Neural progenitor cell (in vitro differentiated cells): ENCODE results near the gene SERGEF.

Source experiments
- EZH2phosphoT487 ChIP-seq: fragments of 200-600 bp; sonication (generic); IDR thresholded peaks from 2 replicates; pipeline ENCODE4 v1.6.1; 2017; ENCODE audit warnings: antibody characterized with exemption
- TF ChIP-seq, protein P1 (sequence below): fragments of 200-600 bp; sonication (generic); IDR thresholded peaks from 2 replicates; pipeline ENCODE4 v1.5.1; 2017; ENCODE audit warnings: antibody characterized with exemption, mild to moderate bottlenecking

DNA sequence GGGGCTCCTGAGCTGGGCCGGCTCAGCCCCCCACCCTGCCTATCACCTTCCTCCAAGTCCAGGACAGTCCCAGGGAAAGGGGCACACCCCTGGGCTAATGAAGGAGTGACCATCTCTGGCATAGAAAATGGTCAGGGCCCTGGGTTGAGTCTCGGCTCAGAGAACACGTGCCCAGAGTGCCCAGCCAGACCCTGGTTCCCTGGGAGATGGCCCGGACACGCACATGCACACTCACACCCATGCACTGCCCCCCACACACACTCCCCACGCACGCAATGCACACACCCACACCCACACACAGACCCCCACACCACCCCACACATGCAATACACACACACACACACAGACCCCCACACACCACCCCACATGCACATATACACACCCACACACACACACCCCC is 249.6 kb downstream of the SERGEF start:
- TF ChIP-seq, protein P1, sequence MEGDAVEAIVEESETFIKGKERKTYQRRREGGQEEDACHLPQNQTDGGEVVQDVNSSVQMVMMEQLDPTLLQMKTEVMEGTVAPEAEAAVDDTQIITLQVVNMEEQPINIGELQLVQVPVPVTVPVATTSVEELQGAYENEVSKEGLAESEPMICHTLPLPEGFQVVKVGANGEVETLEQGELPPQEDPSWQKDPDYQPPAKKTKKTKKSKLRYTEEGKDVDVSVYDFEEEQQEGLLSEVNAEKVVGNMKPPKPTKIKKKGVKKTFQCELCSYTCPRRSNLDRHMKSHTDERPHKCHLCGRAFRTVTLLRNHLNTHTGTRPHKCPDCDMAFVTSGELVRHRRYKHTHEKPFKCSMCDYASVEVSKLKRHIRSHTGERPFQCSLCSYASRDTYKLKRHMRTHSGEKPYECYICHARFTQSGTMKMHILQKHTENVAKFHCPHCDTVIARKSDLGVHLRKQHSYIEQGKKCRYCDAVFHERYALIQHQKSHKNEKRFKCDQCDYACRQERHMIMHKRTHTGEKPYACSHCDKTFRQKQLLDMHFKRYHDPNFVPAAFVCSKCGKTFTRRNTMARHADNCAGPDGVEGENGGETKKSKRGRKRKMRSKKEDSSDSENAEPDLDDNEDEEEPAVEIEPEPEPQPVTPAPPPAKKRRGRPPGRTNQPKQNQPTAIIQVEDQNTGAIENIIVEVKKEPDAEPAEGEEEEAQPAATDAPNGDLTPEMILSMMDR = no peak
- TF ChIP-seq EZH2phosphoT487 = no peak
